DOHH2 (cell line): ENCODE data around the gene APBA3.

Source experiments
- H3F3A ChIP-seq: fragments of 200-600 bp; sonication (generic), shearing (Covaris generic); 2 replicates; pipeline ENCODE4 v1.6.0; 2016; ENCODE audit warnings: antibody characterized with exemption, mild to moderate bottlenecking; ENCODE audit not compliant: control insufficient read depth, insufficient read depth
- H3K27ac ChIP-seq: fragments of 200-600 bp; sonication (generic); 2 replicates; pipeline ENCODE4 v1.5.1; 2014; ENCODE audit warnings: low read depth, mild to moderate bottlenecking, low read length, moderate library complexity
- H3K27me3 ChIP-seq: fragments of 200-600 bp; sonication (generic); 2 replicates; pipeline ENCODE4 v1.6.1; 2014; ENCODE audit warnings: mild to moderate bottlenecking, low read length, mixed read lengths; ENCODE audit not compliant: control insufficient read depth
- H3K36me3 ChIP-seq: fragments of 200-600 bp; sonication (generic); 2 replicates; pipeline ENCODE4 v1.6.1; 2014; ENCODE audit warnings: mild to moderate bottlenecking, low read length, moderate library complexity, mixed read lengths; ENCODE audit not compliant: control insufficient read depth
- H3K4me1 ChIP-seq: fragments of 200-600 bp; sonication (generic); 2 replicates; pipeline ENCODE4 v1.6.1; 2014; ENCODE audit warnings: mild to moderate bottlenecking, low read length, mixed read lengths; ENCODE audit not compliant: control insufficient read depth
- H3K4me2 ChIP-seq: fragments of 200-600 bp; sonication (generic); 2 replicates; pipeline ENCODE4 v1.6.0; 2014; ENCODE audit warnings: mild to moderate bottlenecking, low read length, moderate library complexity
- H3K4me3 ChIP-seq: fragments of 200-600 bp; sonication (generic); 2 replicates; pipeline ENCODE4 v1.5.1; 2014; ENCODE audit warnings: mild to moderate bottlenecking, low read length, mixed read lengths
- H3K79me2 ChIP-seq: fragments of 200-600 bp; sonication (generic); 2 replicates; pipeline ENCODE4 v1.6.1; 2014; ENCODE audit warnings: mild to moderate bottlenecking, low read length, mixed read lengths; ENCODE audit not compliant: control insufficient read depth
- H3K9me2 ChIP-seq: fragments of 200-600 bp; sonication (generic); replicated peaks from 2 replicates; pipeline ENCODE4 v1.6.1; 2014; ENCODE audit warnings: mild to moderate bottlenecking, low read length, mixed read lengths; ENCODE audit not compliant: control insufficient read depth
- H3K9me3 ChIP-seq: fragments of 200-600 bp; sonication (generic); 2 replicates; pipeline ENCODE4 v1.6.1; 2014; ENCODE audit warnings: antibody characterized with exemption, low read length, mixed read lengths; ENCODE audit not compliant: control insufficient read depth, insufficient read depth
- H4K20me1 ChIP-seq: fragments of 200-600 bp; sonication (generic); 2 replicates; pipeline ENCODE4 v1.6.0; 2014; ENCODE audit warnings: low read depth, mild to moderate bottlenecking, antibody characterized with exemption, low read length, moderate library complexity; ENCODE audit not compliant: control insufficient read depth, insufficient read depth
- EZH2phosphoT487 ChIP-seq: fragments of 200-600 bp; sonication (generic); IDR thresholded peaks from 2 replicates; pipeline ENCODE4 v1.6.1; 2017; ENCODE audit warnings: borderline replicate concordance, mild to moderate bottlenecking, antibody characterized with exemption, low read length, moderate library complexity, mixed read lengths
- TF ChIP-seq, protein P1 (sequence below): fragments of 200-600 bp; sonication (generic); IDR thresholded peaks from one replicate; pipeline ENCODE4 v1.5.1; 2014; ENCODE audit warnings: antibody characterized with exemption, mild to moderate bottlenecking, low read depth, low read length; ENCODE audit not compliant: poor library complexity, severe bottlenecking

APBA3 gene

DNA sequence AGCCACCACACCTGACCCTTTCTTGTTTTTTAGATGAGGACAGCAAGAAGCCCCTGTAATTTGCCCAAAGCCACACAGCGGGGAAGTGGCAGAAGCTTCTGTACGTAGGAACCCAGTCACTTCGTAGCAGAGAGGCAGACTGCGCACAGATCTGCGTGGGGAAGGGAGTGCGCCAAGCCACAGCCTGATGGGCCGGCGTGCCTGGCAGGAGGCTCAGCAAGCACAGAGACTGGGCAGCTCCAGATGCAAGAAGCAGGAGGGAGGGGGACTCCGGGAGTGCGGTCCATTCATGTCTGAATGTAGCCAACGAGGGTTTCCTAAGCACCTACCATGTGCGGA is 53.7 kb downstream of the APBA3 start:
- Histone ChIP-seq H4K20me1 (no peaks in the 10 kb centered on the region), H3F3A (no peaks in the 10 kb centered on the region), H3K79me2 (no peaks in the 10 kb centered on the region), H3K4me1 (no peaks in the 10 kb centered on the region), H3K36me3 (no peaks in the 10 kb centered on the region), H3K27me3 (peaks cover 3% of the 10 kb centered on the region; the same call in 1 of the 2 replicates), H3K9me2 (no peaks in the 10 kb centered on the region), H3K4me3 (no peak overlapping the region), H3K27ac (no peak overlapping the region), H3K9me3 (no peaks in the 10 kb centered on the region), H3K4me2 (no peak overlapping the region)
- TF ChIP-seq, protein P1, sequence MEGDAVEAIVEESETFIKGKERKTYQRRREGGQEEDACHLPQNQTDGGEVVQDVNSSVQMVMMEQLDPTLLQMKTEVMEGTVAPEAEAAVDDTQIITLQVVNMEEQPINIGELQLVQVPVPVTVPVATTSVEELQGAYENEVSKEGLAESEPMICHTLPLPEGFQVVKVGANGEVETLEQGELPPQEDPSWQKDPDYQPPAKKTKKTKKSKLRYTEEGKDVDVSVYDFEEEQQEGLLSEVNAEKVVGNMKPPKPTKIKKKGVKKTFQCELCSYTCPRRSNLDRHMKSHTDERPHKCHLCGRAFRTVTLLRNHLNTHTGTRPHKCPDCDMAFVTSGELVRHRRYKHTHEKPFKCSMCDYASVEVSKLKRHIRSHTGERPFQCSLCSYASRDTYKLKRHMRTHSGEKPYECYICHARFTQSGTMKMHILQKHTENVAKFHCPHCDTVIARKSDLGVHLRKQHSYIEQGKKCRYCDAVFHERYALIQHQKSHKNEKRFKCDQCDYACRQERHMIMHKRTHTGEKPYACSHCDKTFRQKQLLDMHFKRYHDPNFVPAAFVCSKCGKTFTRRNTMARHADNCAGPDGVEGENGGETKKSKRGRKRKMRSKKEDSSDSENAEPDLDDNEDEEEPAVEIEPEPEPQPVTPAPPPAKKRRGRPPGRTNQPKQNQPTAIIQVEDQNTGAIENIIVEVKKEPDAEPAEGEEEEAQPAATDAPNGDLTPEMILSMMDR = no peak
- TF ChIP-seq EZH2phosphoT487 = no peak

DNA sequence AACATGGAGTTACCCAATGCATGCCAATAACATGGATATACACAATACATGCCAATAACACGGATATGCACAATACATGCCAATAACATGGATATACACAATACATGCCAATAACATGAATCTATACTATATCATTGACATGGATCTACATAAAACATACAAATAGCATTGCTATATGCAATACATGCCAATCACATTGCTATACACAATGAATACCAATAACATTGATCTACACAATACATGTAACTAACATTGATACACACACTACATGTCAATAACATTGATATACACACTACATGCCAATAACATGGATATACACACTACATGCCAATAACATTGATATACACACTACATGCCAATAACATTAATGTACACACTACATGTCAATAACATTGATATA is 60.3 kb downstream of the APBA3 start:
- Histone ChIP-seq H3K4me1 (peaks cover 16% of the 10 kb centered on the region), H3K9me2 (no peaks in the 10 kb centered on the region), H3K9me3 (no peaks in the 10 kb centered on the region), H3F3A (no peaks in the 10 kb centered on the region), H3K27me3 (no peaks in the 10 kb centered on the region), H3K27ac (no peak overlapping the region), H3K36me3 (no peaks in the 10 kb centered on the region), H3K79me2 (peaks cover 26% of the 10 kb centered on the region), H3K4me2 (no peak overlapping the region), H4K20me1 (peaks cover 13% of the 10 kb centered on the region), H3K4me3 (no peak overlapping the region)
- TF ChIP-seq, protein P1 = no peak
- TF ChIP-seq EZH2phosphoT487 = no peak
